Measurements from ENCODE around the gene NAV1. TPM values are rescaled to one million over a fixed set of nuclear protein-coding genes. Genes with fewer than 3 reads are reported as not detected.

The NAV1 gene
- total RNA-seq, 2 donors from 2014 or later = 126 to 255 TPM

DNA sequence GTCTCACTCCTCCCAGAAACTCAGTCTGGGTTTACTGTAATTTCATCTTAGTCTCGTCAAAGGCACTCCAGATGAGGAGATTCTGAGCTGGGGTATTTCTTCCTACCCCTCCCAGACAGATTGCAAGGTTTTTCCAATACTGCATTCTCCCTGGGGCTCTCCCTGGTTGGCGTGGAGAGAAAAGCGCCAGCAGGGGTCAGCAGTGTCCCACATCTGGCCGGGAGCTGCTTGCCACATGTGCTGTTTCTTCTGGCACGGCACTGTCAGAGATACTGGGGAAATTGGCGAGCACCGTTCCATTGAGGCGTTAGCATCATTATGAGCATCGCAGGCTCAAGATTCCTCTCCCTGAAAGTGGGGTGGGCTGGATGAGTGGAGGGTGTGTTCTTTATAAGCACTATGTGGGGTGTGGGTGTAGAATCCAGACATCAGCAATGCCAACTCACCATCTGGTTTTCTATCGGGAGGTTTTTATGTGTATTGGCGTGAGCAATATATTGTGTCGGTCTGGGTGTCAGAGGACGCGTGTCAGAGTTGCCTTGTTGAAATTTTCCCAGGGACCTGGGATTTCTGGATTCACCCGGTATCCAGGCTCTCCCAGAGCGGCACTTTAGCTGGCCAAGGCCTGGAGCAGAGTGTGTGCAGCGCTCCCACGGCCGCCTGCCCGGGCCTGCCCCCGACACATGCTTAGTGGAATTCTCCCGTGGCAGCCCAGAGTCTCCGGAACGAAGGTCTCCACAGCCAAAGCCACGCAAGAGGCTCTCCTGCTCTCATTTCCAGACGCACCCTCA, 8.0 kb upstream of the NAV1 start:
- DNase-seq (ENCODE audit: low spot score) (no peak), ATAC-seq (ENCODE audit: insufficient number of reproducible peaks, low FRiP score, low read depth) (peak; percentile 32)
- peak overlapping the region; percentile 52 for H3K4me3 ChIP-seq
- H3K27ac ChIP-seq = peak overlapping the region; percentile 34 to 67
- H3K4me1 ChIP-seq (ENCODE audit: control insufficient read depth in 1 of 2, low read depth in 2 of 2) = peaks cover 27 to 50% of the 10 kb centered on the region in 2 donors
- TF ChIP-seq, protein P1, sequence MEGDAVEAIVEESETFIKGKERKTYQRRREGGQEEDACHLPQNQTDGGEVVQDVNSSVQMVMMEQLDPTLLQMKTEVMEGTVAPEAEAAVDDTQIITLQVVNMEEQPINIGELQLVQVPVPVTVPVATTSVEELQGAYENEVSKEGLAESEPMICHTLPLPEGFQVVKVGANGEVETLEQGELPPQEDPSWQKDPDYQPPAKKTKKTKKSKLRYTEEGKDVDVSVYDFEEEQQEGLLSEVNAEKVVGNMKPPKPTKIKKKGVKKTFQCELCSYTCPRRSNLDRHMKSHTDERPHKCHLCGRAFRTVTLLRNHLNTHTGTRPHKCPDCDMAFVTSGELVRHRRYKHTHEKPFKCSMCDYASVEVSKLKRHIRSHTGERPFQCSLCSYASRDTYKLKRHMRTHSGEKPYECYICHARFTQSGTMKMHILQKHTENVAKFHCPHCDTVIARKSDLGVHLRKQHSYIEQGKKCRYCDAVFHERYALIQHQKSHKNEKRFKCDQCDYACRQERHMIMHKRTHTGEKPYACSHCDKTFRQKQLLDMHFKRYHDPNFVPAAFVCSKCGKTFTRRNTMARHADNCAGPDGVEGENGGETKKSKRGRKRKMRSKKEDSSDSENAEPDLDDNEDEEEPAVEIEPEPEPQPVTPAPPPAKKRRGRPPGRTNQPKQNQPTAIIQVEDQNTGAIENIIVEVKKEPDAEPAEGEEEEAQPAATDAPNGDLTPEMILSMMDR (IDR thresholded peaks at IDR 0.05) = peak; percentile 80
- no peaks in the 10 kb centered on the region for H3K9me3 ChIP-seq
- no peaks in the 10 kb centered on the region for H3K27me3 ChIP-seq (replicated peaks; ENCODE audit: insufficient read depth)
- H3K36me3 ChIP-seq = no peaks in the 10 kb centered on the region

DNA sequence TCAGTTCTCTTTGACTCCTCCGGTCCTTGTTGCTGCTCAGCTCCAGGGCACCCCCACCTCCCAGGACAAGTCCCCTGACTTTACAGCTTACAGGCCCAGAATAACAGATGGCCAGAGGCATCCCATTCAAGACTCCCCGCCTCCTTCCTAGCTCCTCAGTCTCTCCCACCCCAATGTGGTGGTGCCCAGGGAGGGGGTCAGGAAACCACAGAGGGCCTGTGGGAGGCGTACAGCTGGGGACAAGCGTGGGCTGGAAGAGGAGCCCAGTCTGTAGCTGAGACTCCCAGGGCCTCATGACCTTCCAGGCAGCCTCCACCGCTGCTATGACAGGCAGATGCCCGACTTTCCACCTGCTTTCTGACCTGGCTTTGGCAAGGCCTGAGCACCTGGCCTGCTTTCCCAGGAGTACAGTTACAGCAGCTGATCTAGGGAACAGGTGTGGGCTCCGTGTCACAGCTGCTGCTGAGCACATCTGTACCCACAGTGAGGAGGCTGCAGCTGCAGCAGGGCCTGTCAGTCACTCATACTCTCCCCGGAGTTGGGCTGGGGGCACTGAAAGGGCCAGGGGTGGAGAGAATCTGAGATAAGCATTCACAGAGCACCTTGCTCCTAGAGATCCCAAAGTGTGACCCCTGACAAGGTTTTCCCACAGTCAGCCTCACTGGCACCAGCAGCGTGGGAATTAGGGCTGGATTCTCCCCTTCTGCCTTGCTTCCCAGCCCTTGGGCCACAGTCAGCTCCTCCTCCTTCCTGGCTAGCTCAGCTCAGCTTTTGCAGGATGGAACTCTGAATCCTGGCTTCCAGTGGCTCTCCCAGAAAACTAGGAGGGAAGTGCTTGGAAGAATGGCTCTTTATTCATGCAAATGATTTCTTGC, 7.1 kb upstream of the NAV1 start:
- H3K4me1 ChIP-seq (ENCODE audit: control insufficient read depth in 1 of 2, low read depth in 2 of 2) = peaks cover 36 to 59% of the 10 kb centered on the region in 2 donors
- TF ChIP-seq, protein P1 (IDR thresholded peaks at IDR 0.05) = no peak
- DNase-seq (ENCODE audit: low spot score) (no peak), ATAC-seq (ENCODE audit: insufficient number of reproducible peaks, low FRiP score, low read depth) (no peak)
- no peaks in the 10 kb centered on the region for H3K9me3 ChIP-seq
- H3K27me3 ChIP-seq (replicated peaks; ENCODE audit: insufficient read depth) = no peaks in the 10 kb centered on the region
- no peak overlapping the region for H3K4me3 ChIP-seq
- peak overlapping the region; percentile 34 to 67 for H3K27ac ChIP-seq
- no peaks in the 10 kb centered on the region for H3K36me3 ChIP-seq

DNA sequence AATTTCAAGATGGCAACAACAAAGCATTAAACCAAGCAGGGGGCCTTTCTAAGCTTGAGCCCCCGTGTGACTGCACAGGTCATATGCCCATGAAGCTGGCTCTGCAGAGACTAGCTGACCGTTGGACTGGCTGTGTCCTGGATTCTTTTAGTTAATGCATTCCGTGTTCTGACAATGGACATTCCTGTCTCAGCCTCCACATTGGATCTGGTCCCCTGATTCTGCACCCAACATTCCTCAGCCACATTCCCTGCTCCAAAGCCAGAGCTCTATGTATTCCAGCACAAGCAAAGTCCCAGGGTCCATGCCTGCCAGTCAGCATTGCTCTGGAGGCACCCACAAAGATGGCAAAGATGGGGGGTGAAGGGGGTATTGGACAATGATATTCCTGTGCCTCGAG, 5.1 kb upstream of the NAV1 start:
- Histone ChIP-seq H3K9me3 (no peaks in the 10 kb centered on the region), H3K36me3 (no peaks in the 10 kb centered on the region), H3K27me3 (replicated peaks; ENCODE audit: insufficient read depth) (no peaks in the 10 kb centered on the region), H3K4me1 (ENCODE audit: control insufficient read depth in 1 of 2, low read depth in 2 of 2) (peaks cover 46 to 77% of the 10 kb centered on the region in 2 donors), H3K27ac (peak overlapping the region; percentile 7 to 93), H3K4me3 (no peak overlapping the region)
- TF ChIP-seq, protein P1 (IDR thresholded peaks at IDR 0.05) = no peak
- DNase-seq (ENCODE audit: low spot score) (no peak), ATAC-seq (ENCODE audit: insufficient number of reproducible peaks, low FRiP score, low read depth) (no peak)

- H3K4me3 ChIP-seq = peak overlapping the region; percentile 7
- peaks cover 46 to 75% of the 10 kb centered on the region in 2 donors for H3K4me1 ChIP-seq (ENCODE audit: control insufficient read depth in 1 of 2, low read depth in 2 of 2)
- peak overlapping the region; percentile 81 to 93 for H3K27ac ChIP-seq
- TF ChIP-seq, protein P1 (IDR thresholded peaks at IDR 0.05) = no peak
- no peaks in the 10 kb centered on the region for H3K36me3 ChIP-seq
- DNase-seq (ENCODE audit: low spot score) (no peak), ATAC-seq (ENCODE audit: insufficient number of reproducible peaks, low FRiP score, low read depth) (no peak)
- no peaks in the 10 kb centered on the region for H3K9me3 ChIP-seq
- no peaks in the 10 kb centered on the region for H3K27me3 ChIP-seq (replicated peaks; ENCODE audit: insufficient read depth)
Measured at GRCh38 chr1:201535046-201535918, 3.6 kb upstream of the NAV1 start.

Measured in thoracic aorta (tissue), 2 donors.